Measurements from ENCODE around the gene KLK7.

KLK7 gene

DNA sequence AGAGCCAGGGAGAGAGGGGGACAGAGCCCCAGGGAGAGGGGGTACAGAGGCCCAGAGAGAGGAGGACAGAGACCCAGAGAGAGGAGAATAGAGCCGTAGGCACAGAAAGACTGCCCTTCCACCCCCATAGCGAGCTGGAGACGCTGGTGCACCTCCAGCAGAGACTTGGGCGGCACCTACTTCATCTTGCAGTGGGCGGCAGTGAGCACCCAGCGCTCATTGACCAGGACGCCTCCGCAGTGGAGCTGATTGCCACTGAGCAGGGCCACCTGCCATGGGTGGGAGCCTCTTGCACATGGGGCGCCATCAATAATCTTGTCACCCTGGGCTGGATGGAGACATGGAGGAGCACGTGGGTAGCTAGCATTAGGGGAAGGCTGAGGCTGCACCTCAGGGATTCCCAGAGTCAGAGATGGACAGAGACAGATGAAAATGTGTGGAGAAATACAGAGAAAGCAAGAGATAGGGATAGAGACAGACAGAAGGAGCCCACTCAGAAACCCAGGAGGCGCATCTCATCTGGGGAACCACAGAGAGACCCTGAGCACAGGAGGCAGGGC, 2.0 kb downstream of the KLK7 start:
- no peak for DNase-seq (ENCODE audit: low read depth)
- TF ChIP-seq, protein P1, sequence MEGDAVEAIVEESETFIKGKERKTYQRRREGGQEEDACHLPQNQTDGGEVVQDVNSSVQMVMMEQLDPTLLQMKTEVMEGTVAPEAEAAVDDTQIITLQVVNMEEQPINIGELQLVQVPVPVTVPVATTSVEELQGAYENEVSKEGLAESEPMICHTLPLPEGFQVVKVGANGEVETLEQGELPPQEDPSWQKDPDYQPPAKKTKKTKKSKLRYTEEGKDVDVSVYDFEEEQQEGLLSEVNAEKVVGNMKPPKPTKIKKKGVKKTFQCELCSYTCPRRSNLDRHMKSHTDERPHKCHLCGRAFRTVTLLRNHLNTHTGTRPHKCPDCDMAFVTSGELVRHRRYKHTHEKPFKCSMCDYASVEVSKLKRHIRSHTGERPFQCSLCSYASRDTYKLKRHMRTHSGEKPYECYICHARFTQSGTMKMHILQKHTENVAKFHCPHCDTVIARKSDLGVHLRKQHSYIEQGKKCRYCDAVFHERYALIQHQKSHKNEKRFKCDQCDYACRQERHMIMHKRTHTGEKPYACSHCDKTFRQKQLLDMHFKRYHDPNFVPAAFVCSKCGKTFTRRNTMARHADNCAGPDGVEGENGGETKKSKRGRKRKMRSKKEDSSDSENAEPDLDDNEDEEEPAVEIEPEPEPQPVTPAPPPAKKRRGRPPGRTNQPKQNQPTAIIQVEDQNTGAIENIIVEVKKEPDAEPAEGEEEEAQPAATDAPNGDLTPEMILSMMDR (IDR thresholded peaks at IDR 0.05; ENCODE audit: low read depth, low read length, missing control alignments), result no peak
- in situ Hi-C loops (cut with HindIII; ENCODE audit: low sequenced_read_pairs), result no loop called here
- H3K4me3 ChIP-seq (ENCODE audit: low read depth, low read length), result no peak overlapping the region

DNA sequence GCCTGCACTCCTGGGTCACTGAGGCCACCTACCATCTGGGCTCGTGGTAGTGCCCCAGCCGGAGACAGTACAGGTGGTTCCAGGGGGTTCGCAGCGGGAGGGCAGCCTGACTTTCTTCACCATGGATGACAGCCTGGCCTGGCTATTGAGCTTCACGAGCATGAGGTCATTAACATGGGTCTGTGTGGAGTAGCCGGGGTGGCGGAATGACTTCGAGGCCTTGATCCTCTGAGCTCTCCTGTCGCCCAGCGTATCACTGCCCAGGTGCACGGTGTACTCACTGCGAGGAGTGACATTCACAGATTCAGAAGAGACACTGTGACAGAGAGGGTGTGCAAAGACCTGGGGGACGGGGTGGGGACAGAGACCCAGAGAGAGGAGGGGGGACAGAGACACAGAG, 3.5 kb downstream of the KLK7 start:
- H3K4me3 ChIP-seq (ENCODE audit: low read depth, low read length), result no peak overlapping the region
- in situ Hi-C loops (cut with HindIII; ENCODE audit: low sequenced_read_pairs), result no loop called here
- DNase-seq (ENCODE audit: low read depth), result no peak
- TF ChIP-seq, protein P1 (IDR thresholded peaks at IDR 0.05; ENCODE audit: low read depth, low read length, missing control alignments), result no peak

DNA sequence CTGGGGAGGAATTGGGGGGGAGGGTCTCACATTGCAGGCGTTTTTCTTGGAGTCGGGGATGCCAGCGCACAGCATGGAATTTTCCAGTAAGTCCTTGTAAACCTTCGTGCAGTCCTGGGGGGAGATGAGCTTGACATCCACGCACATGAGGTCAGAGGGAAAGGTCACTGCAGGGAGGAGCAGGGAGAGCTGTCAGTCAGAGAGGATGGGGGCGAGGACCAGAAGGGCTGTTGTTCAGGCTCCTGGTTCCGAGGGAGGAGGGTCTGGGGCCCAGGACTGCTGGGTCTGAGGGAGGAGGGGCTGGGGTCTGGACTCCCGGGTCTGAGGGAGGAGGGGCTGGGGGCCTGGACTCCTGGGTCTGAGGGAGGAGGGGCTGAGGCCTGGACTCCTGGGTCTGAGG, 4.0 kb downstream of the KLK7 start:
- DNase-seq (ENCODE audit: low read depth), result no peak
- in situ Hi-C loops (cut with HindIII; ENCODE audit: low sequenced_read_pairs), result no loop called here

DNA sequence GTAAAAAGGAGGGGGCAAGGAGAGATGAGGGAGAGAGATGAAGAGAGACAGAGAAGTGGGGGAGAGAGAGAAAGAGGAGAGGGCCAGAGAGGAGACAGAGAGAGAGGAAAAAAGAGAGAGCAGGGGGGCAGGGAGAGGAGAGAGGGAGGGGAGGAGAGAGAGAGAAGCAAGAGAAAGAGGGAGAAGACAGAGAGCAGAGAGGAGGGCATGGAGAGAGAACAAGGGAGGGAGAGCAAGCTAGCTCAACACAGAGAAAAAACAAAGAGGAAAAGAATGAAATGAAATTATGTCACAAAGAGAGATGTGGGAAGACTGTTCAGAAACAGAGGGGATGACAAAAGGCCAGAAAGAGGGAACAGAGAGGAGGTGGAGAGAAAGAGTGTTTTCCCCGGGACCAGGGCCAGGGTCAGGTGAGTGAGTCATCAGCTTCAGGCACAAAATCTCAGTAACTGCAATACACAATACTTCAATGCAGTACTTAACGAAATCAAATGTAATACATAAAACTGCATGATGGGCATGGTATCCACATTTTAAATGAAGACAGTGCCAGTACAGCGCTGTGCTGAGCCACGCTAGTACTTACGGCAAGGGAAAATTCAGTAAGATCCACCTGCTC, 4.8 kb downstream of the KLK7 start:
- DNase-seq (ENCODE audit: low read depth), result no peak
- in situ Hi-C loops (cut with HindIII; ENCODE audit: low sequenced_read_pairs), result no loop called here
- TF ChIP-seq, protein P1 (IDR thresholded peaks at IDR 0.05; ENCODE audit: low read depth, low read length, missing control alignments), result no peak
- H3K4me3 ChIP-seq (ENCODE audit: low read depth, low read length), result no peak overlapping the region

More for the DNA sequence above, 4.0 kb downstream of the KLK7 start:
- TF ChIP-seq, protein P1 (IDR thresholded peaks at IDR 0.05; ENCODE audit: low read depth, low read length, missing control alignments), result no peak
- no peak overlapping the region for H3K4me3 ChIP-seq (ENCODE audit: low read depth, low read length)

DNA sequence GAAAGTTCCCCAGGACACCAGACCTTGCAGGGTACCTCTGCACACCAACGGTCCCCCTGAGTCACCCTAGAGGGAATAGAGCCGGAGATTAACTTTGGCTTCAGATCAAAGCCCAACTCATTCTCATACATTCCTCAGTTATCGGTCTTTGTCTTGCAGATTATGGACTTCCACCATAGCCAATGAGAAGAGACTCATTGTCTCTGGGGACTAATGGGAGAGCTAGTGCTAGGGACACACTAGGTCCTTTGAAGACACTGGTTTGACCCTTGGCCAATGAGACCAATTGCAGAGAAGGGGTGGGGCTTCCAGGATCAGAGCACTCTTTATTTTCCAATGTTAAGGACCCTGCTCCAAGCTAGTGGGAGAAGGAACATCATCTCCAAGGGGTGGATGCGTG, 6.1 kb downstream of the KLK7 start:
- in situ Hi-C loops (cut with HindIII; ENCODE audit: low sequenced_read_pairs), result no loop called here
- TF ChIP-seq, protein P1 (IDR thresholded peaks at IDR 0.05; ENCODE audit: low read depth, low read length, missing control alignments), result no peak
- no peak overlapping the region for H3K4me3 ChIP-seq (ENCODE audit: low read depth, low read length)
- DNase-seq (ENCODE audit: low read depth), result no peak

DNA sequence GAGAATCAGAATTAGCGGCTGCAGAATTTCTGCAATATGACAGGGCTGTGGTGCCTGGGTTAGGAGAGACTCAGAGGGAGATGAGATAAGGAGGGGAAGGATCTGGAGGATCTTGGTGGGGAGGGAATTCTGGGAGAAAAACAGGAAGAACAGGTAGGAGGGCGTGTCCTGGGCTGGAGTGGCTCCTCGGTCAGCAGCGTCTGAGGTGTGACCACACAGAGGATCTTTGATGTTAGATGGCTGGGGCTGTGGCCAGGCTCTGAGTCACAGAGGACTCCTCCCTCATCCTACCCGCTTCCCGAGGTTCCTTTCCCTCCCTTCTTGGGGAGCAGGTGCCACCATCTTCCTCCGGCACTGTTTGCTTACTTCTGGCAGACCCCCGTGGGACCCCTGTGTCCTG, 8.0 kb downstream of the KLK7 start:
- no peak overlapping the region for H3K4me3 ChIP-seq (ENCODE audit: low read depth, low read length)
- in situ Hi-C loops (cut with HindIII; ENCODE audit: low sequenced_read_pairs), result no loop called here
- DNase-seq (ENCODE audit: low read depth), result no peak
- TF ChIP-seq, protein P1 (IDR thresholded peaks at IDR 0.05; ENCODE audit: low read depth, low read length, missing control alignments), result no peak

Data from astrocyte of the cerebellum (primary cell).